C4-2B (cell line): ENCODE data around the gene RWDD2A.

Experiments used
- CTCF ChIP-seq: fragments of 450-650 bp; conservative IDR thresholded peaks from 2 replicates; pipeline ENCODE4 v1.5.1; 2017; ENCODE audit warnings: mild to moderate bottlenecking
- ZFX ChIP-seq: fragments of 450-650 bp; IDR thresholded peaks from 2 replicates; pipeline ENCODE4 v1.6.1; 2017

GRCh38 chr6:83176246-83176645, 16.9 kb upstream of the RWDD2A start:
- TF ChIP-seq CTCF (no peak), ZFX (no peak)
